Fibroblast of the conjunctiva (primary cell): ENCODE results near the gene RHOG.
"Not testable (repeated sequence)": the region's sequence is repeated elsewhere in the genome, so short reads cannot be mapped to it uniquely, and the experiment has no call there.

ENCODE experiments used
- DNase-seq: peaks from one replicate; pipeline ENCODE4 v3.0.0-alpha.2; 2010; ENCODE audit warnings: low read depth

Gene RHOG

DNA sequence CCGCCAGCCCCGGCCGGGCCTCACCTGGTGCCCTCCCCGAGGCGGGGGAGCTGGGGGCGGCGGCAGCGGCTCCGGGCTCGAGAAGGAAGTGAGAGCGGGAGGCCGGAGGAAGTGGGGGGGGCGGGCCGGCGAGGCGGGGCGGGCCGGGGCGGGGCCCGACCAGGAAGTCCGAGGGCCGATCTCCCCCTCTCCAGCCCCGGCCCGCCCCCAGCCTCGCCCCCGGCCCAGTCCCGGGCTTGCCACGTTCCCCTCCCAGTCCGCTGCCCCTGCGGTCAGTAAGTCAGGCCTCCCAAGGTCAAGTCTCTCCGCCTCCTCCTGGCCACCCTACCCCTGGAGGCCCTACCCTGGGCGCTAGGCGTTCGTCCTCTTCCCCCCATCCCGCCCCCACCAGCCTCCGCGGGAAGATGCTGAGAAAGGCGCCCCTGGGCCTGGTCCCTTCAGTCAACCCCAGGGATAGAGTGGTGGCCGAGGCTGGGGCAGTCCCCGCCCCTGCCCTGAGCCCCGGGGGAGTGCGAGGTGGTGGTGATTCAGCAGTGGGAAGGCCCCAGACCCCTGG lies at the start of gene RHOG:
RHOG (minus strand) TSS at position 90 of the 556 bp plus-strand sequence. CDS start 12,821 bp downstream, outside the sequence.
- DNase-seq: peak; percentile 77

DNA sequence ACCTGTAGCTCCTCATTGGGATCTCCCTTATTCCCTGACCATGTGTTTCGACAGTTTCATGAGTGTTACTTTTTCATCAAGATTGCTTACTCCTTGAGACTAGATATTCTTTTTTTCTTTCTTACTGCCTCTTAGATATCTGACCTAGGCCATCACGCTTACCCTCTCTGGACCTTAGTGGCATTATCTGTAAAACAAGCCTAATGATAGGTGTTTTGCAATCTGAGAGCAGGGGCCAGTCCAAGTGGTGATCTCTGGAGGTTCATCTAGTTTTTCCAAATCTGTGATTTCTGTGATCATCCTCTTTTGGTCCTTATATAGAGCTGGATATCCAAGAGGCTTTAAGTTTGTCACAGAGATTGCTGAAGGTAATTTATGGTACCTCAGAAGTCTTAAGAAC lies 49.3 kb upstream of the RHOG start:
- DNase-seq: no peak

DNA sequence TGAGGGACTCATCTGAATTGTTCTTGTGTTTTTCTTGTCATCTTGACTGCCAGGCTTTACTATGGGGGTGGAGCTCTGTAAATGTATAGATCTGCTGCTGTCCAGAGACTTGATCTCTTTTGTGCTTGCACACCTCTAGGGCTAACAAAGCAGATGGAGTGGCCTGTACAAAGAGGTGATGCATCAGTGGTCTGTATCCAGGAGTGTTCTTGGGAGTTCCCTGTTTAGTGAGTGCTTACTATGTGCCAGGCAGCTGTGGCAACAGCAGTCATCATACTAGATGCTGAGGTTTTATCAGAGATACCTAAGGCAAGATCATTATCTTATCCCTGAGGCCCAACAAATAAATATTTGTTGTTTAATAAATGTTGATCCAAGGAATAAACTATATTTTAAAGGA lies 48.1 kb upstream of the RHOG start:
- DNase-seq: no peak

DNA sequence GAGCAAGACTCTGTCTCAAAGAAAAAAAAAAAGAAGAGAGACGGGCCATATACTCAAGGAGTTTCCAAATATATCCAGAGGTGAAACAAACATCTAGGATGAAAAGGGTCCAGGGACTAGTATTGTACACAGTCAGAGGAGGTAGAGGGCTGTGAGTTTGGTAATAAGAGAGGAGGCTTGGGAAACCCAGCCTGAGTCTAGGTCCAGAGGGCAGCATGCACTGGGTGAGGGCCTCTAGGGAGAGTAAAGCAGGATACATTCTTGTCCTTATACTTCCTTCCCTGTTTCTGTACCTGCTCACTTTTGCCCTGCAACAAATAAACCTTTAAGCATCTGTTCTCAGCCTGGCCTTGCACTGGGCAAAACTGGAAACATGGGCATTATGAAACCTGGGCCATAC lies 46.2 kb upstream of the RHOG start:
- no peak for DNase-seq

DNA sequence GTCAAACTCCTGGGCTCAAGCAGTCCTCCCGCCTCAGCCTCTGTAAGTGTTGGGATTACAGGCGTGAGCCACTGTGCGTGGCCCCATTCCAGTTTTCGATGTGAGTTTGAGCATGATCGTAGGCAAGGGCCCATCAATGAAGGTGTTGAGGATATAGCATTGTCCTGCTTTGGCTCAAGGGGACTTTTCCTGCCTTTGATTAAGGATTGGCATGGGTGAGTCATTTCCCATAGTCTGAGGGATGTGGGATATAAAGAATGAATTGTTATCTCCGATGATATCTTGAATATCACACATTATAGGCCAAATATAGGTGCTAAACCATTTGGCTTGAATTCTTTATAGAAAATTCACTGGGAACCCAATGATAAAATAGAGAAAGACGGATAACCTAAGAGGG lies 45.1 kb upstream of the RHOG start:
- DNase-seq: no peak

DNA sequence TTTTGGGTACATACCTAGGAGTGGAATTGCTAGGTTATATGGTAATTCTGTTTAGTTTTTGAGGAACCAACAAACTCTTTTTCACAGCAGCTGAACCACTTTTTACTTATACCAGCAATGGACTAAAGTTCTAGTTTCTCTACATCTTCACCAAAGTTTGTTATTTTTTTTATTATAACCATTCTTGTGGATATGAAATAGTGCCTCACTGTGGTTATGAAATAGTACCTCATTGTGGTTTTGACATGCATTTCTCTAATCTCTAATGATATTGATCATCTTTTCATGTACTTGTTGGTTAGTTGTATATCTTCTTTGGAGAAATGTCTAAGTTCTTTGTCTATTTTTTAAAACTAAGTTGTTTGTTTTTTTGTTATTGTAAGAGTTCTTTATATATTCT lies 41.9 kb upstream of the RHOG start:
- DNase-seq: no peak

DNA sequence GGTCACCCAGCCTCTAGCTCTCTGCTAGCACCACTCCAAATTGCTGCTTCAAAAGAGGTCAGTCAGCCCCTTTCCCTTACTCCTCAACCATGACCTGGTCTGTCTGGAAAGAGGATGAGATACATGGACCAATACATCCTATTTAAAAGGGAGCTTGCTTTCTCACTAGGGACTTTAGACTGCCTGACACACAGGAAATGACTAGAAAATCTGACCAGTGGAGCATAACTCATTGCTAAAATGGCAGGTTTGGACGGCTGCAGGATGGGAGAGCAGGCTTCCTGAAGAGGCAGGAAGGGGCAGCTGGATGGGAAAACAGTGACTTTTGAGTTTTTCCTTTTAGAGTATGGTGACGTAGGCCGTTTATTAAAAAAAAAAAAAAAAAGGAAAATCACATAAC lies 40.0 kb upstream of the RHOG start:
- no peak for DNase-seq

DNA sequence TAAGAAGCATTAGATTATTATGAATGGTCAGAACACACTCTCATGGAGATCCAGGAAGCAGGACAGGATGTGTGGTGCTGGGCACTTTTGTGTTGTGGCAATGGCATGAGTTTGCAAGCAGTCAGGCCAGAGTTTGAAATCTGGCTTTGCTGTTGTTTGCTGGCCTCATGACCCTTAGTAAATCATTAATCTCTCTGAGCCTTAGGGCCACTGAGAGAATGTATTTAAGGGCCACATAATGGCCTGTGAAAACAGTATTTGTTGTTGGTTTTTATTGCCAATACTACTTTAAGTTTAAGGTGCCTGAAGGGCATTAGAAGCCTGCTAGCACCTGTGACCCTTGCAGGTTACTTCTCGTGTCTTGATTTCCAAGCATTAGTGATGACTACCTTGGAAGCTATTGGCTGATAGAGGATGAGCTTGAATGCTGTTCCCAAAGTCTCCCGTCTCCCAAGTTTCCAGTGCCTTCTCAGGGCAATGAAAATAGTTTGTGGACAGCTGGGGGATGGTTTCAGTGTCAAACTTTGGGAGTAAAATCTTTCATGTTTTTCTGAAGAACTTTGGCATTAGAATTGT lies 39.3 kb upstream of the RHOG start:
- no peak for DNase-seq

DNA sequence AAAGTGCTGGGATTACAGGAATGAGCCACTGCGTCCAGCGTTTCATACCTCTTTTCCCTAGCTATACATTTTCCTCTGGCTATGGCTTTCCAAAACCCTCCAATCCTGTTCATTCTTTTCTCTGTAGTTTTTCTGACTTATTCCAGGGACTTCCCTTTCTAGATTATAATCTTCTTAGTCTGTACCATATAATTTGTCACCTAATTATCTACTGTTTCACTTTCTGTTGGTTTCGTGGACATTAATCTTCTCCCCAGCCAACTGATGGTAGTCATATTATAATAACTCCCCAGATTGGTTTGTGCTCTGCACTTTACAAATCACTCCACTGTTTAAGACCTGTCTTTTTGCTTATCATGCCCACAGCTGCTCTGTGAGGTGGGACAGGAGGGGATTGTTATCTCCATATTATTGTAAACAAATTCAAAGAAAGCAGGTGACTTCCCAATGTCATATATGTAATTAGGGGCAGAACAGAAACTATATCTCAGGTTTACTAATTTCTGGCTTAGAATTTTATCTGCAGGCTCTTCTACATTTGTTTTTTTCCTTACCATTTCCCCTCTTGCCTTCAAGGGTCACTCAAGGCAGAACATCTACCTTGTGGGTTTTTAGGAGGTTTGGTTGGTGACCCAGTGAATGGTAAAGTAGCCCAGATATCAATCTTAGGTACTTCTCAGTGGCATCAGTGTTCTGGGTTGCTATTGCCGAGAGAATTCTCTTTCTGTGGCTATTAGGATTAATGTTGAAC lies 38.6 kb upstream of the RHOG start:
- DNase-seq: no peak

DNA sequence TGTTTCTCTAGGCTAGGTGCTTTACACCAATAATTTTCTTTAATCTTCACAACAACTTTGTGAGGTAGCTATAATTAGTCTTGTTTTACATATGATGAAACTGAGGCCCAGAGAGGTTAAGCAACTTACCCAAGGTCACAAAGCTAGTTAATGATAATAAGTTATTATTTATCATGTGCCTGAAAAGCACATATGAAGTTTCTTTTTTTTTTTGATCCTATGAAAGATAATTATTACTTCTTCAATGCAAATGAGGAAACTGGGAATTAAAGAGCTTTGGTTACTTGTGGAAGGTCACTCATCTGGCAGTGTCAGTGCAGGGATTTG lies 37.5 kb upstream of the RHOG start:
- no peak for DNase-seq

DNA sequence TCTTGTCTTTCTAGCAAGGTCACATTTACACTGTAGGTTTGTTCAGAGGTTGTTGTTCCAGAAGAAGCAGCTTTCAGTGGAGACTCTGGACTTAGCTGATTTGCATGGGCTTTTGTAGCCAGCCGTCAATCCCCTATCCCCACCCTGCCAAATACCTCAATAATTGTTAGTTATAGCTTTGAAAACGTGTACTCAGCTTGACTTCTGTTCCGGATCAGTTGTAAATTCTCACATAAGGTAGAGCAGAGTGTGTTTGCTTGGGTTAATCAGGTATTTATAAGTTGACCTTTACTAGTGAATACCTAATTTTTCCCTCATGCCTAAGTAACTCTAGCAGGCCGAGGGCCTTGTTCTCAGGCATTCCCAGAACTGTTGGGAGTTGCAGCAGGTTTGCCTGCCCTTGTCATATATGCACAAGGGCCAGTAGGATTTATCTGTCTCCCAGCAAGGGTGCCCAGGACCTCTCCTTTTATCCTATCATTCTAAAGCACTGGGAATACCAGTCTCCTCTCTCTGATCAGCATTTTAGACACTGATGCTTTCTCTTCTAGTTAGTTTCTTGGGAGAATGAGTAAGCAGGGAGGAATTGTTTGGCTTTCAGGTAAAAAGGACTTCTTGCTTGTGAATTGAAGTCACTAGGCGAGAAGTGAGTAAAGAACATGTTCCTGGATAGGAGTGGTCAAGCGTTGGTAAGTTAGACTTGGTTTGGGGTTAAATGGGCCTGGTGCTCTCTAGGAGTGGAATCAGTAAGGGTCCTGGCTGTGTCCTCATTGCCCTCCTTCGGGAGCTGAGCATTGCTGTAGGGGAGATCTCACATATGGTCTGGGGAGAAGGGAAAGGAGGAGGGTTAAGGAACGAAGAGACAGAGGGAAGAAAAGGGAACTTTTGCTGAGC lies 36.9 kb upstream of the RHOG start:
- no peak for DNase-seq

DNA sequence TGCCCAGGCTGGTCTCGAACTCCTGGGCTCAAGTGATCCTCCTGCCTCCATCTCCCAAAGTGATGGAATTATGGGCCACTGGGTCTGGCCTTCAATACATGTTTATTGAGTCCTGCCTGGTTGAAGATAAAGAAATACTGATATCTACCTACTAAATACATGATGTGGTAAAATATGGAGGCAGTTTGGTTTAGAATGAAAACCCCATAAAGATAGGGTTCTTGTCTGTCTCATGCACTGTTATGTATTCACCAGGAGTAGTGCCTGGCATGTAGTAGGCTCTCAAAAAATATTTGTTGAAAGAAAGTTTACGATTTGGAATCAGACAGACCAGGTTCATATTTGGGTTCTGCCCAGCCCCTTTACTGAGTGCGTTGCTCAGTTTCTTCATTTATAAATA lies 35.9 kb upstream of the RHOG start:
- DNase-seq: no peak

DNA sequence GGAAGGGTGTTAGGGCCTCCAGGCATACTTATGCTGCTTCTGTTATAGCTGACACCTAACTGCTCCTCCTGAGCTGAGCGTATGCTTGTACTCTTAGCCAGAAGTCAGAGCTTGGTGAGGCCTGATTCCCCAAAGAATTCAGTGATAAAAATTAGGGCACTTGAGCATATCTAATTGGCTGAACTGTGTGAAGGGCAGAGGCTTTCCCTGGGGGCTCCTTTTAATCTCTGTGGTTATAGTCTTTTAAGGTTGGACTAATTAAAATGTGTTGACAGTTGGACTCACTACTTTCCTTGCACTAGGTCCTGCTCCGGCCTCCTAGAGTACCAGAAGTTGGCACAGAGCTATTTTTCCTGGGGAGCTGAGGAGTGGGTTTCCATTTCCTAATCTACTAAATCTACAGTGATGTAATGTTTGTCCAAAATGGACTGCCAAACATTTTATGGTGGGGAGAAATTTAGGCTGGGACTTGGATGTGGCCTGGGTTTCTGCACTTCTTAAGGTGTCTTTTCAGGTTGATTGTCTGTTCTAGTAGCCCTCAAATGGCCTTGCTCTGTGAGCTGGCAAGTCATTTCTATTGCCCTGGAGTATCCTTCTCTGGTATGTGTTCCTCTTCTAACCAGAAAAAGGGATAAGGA lies 33.1 kb upstream of the RHOG start:
- no peak for DNase-seq

DNA sequence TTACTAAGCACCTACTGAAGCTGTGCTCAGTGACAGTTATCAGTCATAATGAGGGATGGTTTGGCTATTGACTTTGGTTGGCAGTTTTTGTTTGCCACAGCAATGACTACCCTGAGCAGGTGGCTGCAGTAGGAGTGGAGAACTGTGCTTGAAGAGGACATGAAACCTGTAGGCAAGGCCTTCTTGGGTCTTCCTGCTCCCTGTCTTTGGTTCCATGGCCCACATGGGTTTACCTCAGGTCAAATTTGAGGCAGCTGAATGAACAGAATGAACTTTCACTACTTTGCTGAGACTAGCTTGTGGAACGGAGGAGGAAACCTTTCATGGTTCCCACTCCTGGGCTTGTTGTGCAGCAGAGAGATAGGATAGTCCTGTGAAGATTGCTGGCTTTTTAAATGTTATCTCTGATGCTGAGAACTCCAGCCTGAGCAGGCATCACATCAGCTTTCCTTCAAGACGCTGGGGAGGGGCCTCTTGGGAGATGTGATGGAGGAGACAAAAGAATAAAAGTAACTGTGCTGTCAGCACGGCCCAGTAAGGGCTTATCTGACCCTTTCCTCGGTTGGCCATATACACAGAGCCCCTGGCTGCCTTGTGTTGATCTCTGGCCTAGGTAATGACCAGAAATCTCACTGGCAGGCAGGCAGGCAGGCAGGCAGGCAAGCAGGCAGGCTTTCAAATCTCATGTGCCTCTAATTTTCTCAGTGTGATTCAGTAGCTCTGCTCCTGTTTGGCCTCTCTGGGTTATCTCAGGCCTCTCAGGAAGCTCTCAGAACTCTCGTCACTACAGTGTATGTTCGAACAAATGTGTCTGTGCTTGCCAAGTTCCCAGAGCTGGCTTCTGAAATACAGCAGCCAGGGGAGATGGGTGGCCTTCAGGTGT lies 26.7 kb upstream of the RHOG start:
- DNase-seq: no peak

DNA sequence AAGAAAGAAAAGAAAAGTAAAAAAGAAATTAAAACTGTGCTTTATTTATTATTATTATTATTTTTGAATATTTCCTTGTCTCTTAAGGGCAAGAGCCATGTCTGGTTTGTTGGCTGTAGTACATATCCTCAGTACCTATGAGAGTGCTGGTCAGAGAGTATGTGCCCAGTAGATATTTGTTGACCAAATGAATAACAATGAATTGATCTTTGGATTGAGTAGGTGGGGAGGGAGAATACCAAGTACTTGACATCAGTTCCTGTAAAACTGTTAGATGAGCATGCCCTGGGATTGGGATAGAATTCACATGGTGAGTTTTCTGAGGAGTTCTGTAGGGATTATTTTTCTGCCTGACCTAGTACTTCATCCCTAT lies 26.1 kb upstream of the RHOG start:
- DNase-seq: no peak

DNA sequence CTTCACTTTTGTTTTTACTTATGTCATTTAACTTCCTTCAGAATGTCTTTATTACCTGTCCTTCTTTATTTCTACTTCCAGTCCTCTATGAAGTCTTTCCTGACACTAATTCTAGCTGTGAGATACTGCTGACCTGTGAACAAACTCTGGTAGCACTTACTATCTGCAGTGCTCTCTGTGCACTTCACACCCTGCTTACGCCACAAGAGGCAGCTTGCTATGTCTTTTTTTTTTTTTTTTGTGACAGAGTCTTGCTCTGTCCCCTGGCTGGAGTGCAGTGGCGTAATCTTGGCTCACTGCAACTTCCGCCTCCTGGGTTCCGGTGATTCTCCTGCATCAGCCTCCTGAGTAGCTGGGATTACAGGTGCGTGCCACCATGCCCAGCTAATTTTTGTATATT lies 25.4 kb upstream of the RHOG start:
- no peak for DNase-seq

DNA sequence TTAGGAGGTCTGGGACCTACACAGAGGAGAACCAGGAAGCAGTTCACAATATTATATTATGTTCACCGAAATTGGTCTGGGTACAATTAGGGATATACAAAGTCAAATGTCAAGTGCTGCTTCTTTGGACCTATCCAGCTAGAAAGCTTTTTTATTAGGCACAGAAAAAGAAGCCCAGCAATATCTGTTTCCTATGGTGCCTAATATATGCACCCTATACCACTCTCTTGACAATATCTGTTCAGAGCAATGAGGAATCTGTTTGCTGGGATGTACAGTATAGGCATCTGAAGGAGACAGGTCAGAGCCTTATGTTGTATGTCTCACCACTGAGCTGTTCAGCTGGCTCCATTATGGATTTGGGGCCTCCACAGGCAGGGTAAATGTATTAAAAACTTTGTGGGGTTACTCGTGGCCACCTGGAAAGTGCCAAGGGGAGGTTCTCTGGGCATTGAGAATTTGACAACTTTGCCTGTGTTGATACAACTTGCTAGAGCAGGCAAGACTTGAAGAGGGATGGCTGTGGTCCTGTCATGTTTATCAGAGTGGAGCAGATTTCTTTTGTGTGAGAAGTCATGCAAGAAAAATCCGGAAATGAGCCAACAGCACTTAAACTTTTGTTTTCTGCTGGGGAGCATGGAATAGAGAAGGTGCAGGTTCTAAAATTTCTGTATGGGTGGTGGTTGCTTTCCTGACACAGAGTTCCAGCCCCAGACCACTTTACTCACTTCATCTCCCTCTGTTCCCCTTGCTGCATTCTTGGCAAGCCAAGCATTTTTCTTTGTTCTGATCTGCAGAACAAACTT lies 24.8 kb upstream of the RHOG start:
- DNase-seq: peak; percentile 20

DNA sequence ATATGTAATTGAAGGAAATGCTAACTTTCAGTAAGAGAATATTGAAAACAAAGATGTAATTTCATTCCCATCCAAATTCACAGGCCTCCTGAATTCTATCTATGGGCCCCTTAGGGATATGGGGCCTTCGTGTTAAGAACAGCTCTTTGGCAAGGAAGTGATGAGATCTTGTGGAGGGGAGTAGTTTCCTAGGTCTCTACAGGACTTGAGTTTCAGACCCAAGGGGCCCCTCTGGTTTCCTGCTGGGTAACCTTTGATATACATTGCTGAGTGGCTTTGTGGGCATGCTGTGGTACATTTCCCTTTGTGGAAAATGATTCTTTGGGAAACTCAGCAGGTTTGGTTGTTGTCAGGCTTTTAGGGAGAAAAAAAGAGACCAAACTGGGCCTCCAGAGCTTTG lies 20.9 kb upstream of the RHOG start:
- DNase-seq: no peak

DNA sequence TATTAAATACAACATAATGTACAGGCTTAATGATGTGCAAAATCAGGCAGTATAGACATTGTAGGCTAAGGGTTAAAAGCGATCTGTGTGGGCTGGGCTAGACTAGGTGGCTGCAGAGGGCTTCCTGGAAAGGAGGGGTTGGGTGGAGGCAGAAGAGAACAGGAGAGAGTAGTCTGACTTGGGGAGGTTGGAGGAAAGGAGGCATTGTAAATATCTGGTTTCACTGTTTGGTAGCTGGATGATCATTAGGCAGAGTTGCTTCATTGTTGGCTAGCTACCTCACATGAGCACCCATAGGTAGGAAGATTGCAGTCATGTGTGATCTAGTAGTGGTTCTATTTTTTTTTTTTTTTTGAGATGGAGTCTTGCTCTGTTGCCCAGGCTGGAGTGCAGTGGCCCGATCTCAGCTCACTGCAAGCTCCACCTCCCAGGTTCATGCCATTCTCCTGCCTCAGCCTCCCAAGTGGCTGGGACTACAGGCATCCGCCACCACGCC lies 20.2 kb upstream of the RHOG start:
- not testable (repeated sequence) for DNase-seq

DNA sequence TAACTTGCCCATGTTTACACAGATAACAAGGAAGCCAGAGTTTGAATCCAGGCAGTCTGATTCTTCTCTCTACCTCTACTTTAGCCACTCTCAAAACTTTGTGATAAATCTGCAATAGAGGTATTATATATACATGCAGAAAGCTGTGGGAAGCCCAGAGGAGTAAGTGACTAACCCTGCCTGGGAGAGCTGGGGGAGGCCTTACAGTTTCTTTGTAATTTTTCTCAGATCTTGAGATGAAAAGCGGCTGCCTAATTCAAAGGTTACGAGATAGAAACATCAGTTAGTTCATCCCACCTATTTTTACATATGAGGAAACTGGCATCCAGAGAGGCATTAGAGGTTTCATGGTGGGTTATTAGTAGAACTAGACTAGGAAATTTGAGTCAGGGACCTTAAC lies 19.6 kb upstream of the RHOG start:
- no peak for DNase-seq
